CD14-positive monocyte (primary cell): Measurements from ENCODE around the gene METTL21A. TPM values are rescaled to one million over a fixed set of nuclear protein-coding genes. Genes with fewer than 3 reads are reported as not detected.

Experiments used
- DNase-seq, 3 donors: peaks; one replicate each; pipeline ENCODE4 v3.0.0-alpha.2; 2011 to 2022
- H2AFZ ChIP-seq: 2 replicates; pipeline ENCODE4 v1.6.0; 2012; ENCODE audit warnings: mild to moderate bottlenecking, low read depth, low read length, inconsistent platforms; ENCODE audit not compliant: insufficient read depth, poor library complexity, severe bottlenecking
- H3K27ac ChIP-seq, 2 donors: 1 replicate in 1 of 2; 2 replicates in 1 of 2; pipeline ENCODE4 v1.5.1; 2012 to 2013; ENCODE audit warnings: low read length in 2 of 2, control low read depth in 1 of 2, inconsistent platforms in 1 of 2, low read depth in 1 of 2, mild to moderate bottlenecking in 1 of 2
- H3K27me3 ChIP-seq, 2 donors: one replicate each; pipeline versions ENCODE4 v1.6.0 to v1.6.1; 2011 to 2013; ENCODE audit warnings: low read length in 2 of 2; ENCODE audit not compliant: control insufficient read depth in 2 of 2, insufficient read depth in 2 of 2
- H3K36me3 ChIP-seq, 2 donors: replicated peaks in 1 of 2; 1 replicate in 1 of 2; 2 replicates in 1 of 2; pipeline versions ENCODE4 v1.5.1 to v1.6.1; 2012 to 2013; ENCODE audit warnings: low read length in 2 of 2, control low read depth in 1 of 2, inconsistent platforms in 1 of 2, mild to moderate bottlenecking in 1 of 2; ENCODE audit not compliant: insufficient read depth in 2 of 2, control insufficient read depth in 1 of 2
- H3K4me1 ChIP-seq, 2 donors: 1 replicate in 1 of 2; 2 replicates in 1 of 2; pipeline versions ENCODE4 v1.5.1 to v1.6.1; 2012 to 2013; ENCODE audit warnings: low read length in 2 of 2, control low read depth in 1 of 2, inconsistent platforms in 1 of 2, mild to moderate bottlenecking in 1 of 2, moderate library complexity in 1 of 2; ENCODE audit not compliant: insufficient read depth in 2 of 2, control insufficient read depth in 1 of 2
- H3K4me2 ChIP-seq: replicated peaks from 2 replicates; pipeline ENCODE3; 2012; ENCODE audit warnings: low read length, moderate library complexity, mild to moderate bottlenecking; ENCODE audit not compliant: poor library complexity, severe bottlenecking; ENCODE audit errors: extremely low read depth
- H3K4me3 ChIP-seq, 3 experiments: fragments of 200-600 bp in 1 of 3; sonication (generic) in 1 of 3; replicated peaks in 1 of 3; 1 replicate in 2 of 3; 2 replicates in 1 of 3; pipeline ENCODE4 v1.5.1; 2011 to 2013; ENCODE audit warnings: low read length in 3 of 3, mild to moderate bottlenecking in 3 of 3, control low read depth in 2 of 3, low read depth in 2 of 3, inconsistent platforms in 1 of 3, moderate library complexity in 1 of 3
- H3K79me2 ChIP-seq: 2 replicates; pipeline ENCODE4 v1.6.0; 2012; ENCODE audit warnings: mild to moderate bottlenecking, control low read depth, inconsistent platforms, low read length, moderate library complexity; ENCODE audit not compliant: insufficient read depth
- H3K9ac ChIP-seq: 2 replicates; pipeline ENCODE4 v1.6.0; 2017; ENCODE audit warnings: low read length, mild to moderate bottlenecking; ENCODE audit not compliant: insufficient read depth, poor library complexity, severe bottlenecking
- H3K9me3 ChIP-seq, 2 donors: replicated peaks in 1 of 2; 1 replicate in 1 of 2; 2 replicates in 1 of 2; pipeline versions ENCODE4 v1.5.1 to v1.6.1; 2012 to 2013; ENCODE audit warnings: low read length in 2 of 2, control low read depth in 1 of 2; ENCODE audit not compliant: control insufficient read depth in 1 of 2, insufficient read depth in 1 of 2
- H4K20me1 ChIP-seq: 2 replicates; pipeline ENCODE4 v1.6.0; 2012; ENCODE audit warnings: mild to moderate bottlenecking, low read length, control low read depth, moderate library complexity; ENCODE audit not compliant: insufficient read depth
- H3K27ac Mint-ChIP-seq, 7 donors: one replicate each; pipeline ENCODE4 v1.8.0; 2020; ENCODE audit warnings: mild to moderate bottlenecking in 7 of 7, mixed read lengths in 7 of 7, moderate library complexity in 6 of 7, inconsistent platforms in 2 of 7
- H3K27me3 Mint-ChIP-seq, 3 donors: one replicate each; pipeline ENCODE4 v1.8.0; 2021 to 2022; ENCODE audit warnings: low read depth in 3 of 3, mild to moderate bottlenecking in 3 of 3, mixed read lengths in 3 of 3, moderate library complexity in 3 of 3, inconsistent platforms in 1 of 3
- H3K36me3 Mint-ChIP-seq, 2 donors: one replicate each; pipeline ENCODE4 v1.8.0; 2020; ENCODE audit warnings: mixed read lengths in 2 of 2, inconsistent platforms in 1 of 2, mild to moderate bottlenecking in 1 of 2
- H3K4me1 Mint-ChIP-seq: one replicate; pipeline ENCODE4 v1.8.0; 2020; ENCODE audit warnings: mild to moderate bottlenecking, mixed read lengths
- H3K4me3 Mint-ChIP-seq, 2 donors: one replicate each; pipeline ENCODE4 v1.8.0; 2020; ENCODE audit warnings: mild to moderate bottlenecking in 2 of 2, mixed read lengths in 2 of 2, moderate library complexity in 1 of 2
- H3K9me3 Mint-ChIP-seq, 7 donors: one replicate each; pipeline ENCODE4 v1.8.0; 2020 to 2022; ENCODE audit warnings: mixed read lengths in 7 of 7, mild to moderate bottlenecking in 6 of 7, moderate library complexity in 6 of 7, inconsistent platforms in 2 of 7
- WGBS: methylation state at CpG from one replicate; pipeline ENCODE4 v1.1.5; 2013; ENCODE audit warnings: missing lambda C conversion rate; ENCODE audit not compliant: insufficient coverage; 5-methylcytosine and 5-hydroxymethylcytosine counted together
- intact Hi-C, 2 donors: fragments of 100-400 bp; cut with micrococcal nuclease; formaldehyde crosslinking; loops; one replicate each; pipeline versions ENCODE4 v1.15.0 to v1.15.1; 2023
- polyA plus RNA-seq, 3 donors: library from polyadenylated mRNA; depleted of rRNA in 1 of 3; unstranded in 2 of 3; stranded (reverse) in 1 of 3; fragments of 300-500 nt in 2 of 3; fragments of >200 nt in 1 of 3; fragmentation: Illumina TruSeq in 2 of 3; gene quantifications; 1 replicate in 2 of 3; 2 replicates in 1 of 3; pipeline ENCODE4 v1.2.3, GENCODE V29; 2012 to 2021
- TF ChIP-seq, protein P1 (sequence below): fragments of 200-600 bp; IDR thresholded peaks from one replicate; pipeline ENCODE4 v1.8.0; 2022; ENCODE audit warnings: antibody characterized with exemption, mild to moderate bottlenecking

METTL21A gene
- polyA plus RNA-seq, 3 donors = 13.5 to 47.0 (median 44.7) TPM

DNA sequence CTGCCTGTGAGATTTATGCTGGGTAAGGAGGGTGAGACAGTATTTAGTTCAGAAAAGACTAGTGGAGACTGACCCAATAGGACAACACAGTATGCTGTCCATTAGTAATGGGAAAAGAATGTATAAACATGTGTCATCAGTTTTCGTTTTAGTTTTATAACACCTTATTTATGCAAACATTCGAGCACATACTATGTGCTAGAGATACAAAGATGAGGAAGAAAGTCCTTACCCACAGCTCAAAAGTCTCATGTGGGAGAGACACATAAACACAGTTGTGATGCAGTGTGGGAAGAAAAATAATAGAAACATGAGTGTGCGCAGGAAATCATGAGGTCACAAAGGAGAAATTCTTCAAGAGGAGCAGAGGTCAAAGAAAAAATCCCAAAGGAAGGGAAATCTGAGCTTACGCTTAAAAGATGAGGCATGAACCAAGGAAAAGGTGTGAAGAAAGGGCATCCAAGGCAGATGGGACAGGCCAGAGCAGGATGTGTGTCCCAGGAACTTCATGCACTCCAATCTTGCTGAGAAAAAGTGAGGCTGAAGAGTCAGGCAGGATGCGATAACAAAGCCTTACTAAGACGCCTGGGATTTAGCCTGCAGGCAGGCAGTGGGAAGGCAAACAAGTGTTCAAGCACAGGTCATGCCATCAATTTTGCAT lies 8.1 kb downstream of the METTL21A start:
- peaks cover 23 to 36% of the 10 kb centered on the region in 2 donors for H3K4me1 ChIP-seq
- H3K36me3 ChIP-seq = peaks cover 40 to 77% of the 10 kb centered on the region in 2 donors
- H2AFZ ChIP-seq = no peak overlapping the region
- H3K27me3 ChIP-seq = no peaks in the 10 kb centered on the region
- Mint-ChIP-seq H3K36me3 (peaks cover 41 to 62% of the 10 kb centered on the region in 2 donors), H3K4me1 (peaks cover 30% of the 10 kb centered on the region), H3K27ac (peak overlapping the region; percentile 8 to 78 (median 38)), H3K27me3 (no peaks in the 10 kb centered on the region), H3K9me3 (no peaks in the 10 kb centered on the region), H3K4me3 (no peak overlapping the region)
- peak overlapping the region in 1 of 2 donors; percentile 41 for H3K27ac ChIP-seq
- H3K9me3 ChIP-seq = no peaks in the 10 kb centered on the region
- TF ChIP-seq, protein P1, sequence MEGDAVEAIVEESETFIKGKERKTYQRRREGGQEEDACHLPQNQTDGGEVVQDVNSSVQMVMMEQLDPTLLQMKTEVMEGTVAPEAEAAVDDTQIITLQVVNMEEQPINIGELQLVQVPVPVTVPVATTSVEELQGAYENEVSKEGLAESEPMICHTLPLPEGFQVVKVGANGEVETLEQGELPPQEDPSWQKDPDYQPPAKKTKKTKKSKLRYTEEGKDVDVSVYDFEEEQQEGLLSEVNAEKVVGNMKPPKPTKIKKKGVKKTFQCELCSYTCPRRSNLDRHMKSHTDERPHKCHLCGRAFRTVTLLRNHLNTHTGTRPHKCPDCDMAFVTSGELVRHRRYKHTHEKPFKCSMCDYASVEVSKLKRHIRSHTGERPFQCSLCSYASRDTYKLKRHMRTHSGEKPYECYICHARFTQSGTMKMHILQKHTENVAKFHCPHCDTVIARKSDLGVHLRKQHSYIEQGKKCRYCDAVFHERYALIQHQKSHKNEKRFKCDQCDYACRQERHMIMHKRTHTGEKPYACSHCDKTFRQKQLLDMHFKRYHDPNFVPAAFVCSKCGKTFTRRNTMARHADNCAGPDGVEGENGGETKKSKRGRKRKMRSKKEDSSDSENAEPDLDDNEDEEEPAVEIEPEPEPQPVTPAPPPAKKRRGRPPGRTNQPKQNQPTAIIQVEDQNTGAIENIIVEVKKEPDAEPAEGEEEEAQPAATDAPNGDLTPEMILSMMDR = no peak
- no peak overlapping the region for H3K4me3 ChIP-seq
- H3K4me2 ChIP-seq = no peak overlapping the region
- H3K79me2 ChIP-seq = peaks cover 43% of the 10 kb centered on the region
- 98% methylated on average over 4 of the region's 6 CpGs for WGBS
- intact Hi-C loops = no loop called here
- no peaks in the 10 kb centered on the region for H4K20me1 ChIP-seq
- DNase-seq = no peak
- no peak overlapping the region for H3K9ac ChIP-seq

DNA sequence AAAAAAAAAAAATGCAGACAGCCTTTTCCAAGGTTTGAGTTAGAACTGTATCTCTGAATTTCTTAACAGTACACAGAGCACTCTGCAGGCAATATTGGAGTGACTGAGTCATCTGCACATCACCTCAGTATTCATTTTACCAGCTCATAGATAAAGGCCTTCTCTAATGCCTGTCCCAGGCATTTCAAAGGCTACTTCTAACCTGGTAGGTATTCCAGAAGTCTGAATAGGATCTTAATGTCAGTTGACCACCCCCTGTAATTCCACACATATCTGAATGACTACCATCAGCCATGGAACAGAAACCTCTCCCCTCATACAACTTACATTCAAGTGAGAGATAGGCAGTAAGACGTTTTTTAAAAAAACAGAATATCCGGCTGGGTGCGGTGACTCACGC lies 9.0 kb downstream of the METTL21A start:
- Histone ChIP-seq H3K27me3 (no peaks in the 10 kb centered on the region), H3K4me3 (no peak overlapping the region), H3K79me2 (peaks cover 34% of the 10 kb centered on the region), H3K9ac (no peak overlapping the region), H3K4me2 (no peak overlapping the region), H3K27ac (no peak overlapping the region), H3K4me1 (peaks cover 20 to 27% of the 10 kb centered on the region in 2 donors), H4K20me1 (no peaks in the 10 kb centered on the region), H3K9me3 (no peaks in the 10 kb centered on the region), H2AFZ (no peak overlapping the region), H3K36me3 (peaks cover 32 to 69% of the 10 kb centered on the region in 2 donors)
- no CpG with 5 or more reads among the region's 4 CpGs for WGBS
- TF ChIP-seq, protein P1 = no peak
- H3K27ac Mint-ChIP-seq = peak overlapping the region in 4 of 7 donors; percentile 17 to 70 (median 52)
- H3K27me3 Mint-ChIP-seq = no peaks in the 10 kb centered on the region
- peaks cover 37 to 58% of the 10 kb centered on the region in 2 donors for H3K36me3 Mint-ChIP-seq
- intact Hi-C loops = no loop called here
- DNase-seq = no peak
- peaks cover 23% of the 10 kb centered on the region for H3K4me1 Mint-ChIP-seq
- no peak overlapping the region for H3K4me3 Mint-ChIP-seq
- no peaks in the 10 kb centered on the region for H3K9me3 Mint-ChIP-seq
